Measurements from ENCODE around the gene INCA1.

INCA1 gene

DNA sequence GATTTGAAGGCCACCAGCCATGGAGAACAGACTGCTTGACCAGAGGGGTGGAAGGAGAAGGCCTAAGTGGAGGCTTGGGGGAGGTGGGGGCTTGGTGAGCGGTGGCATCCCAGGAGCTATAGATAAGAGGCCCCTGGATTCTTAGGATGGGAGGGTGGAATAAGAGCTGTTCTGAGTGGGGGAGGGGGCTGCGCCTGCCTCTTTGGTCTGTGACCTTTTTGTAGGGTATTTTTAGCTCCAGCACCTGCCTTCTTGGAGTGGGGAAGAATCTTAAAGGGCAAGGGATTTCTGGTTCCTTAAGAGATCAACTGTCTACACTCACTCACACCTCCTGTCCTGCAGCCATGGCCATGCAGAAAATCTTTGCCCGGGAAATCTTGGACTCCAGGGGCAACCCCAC is 45.8 kb downstream of the INCA1 start:
- Histone ChIP-seq H3K9me3 (ENCODE audit: control insufficient read depth, insufficient read depth, low read length) (no peaks in the 10 kb centered on the region), H3K9ac (ENCODE audit: low read depth, low read length) (peak overlapping the region; percentile 81; the same call in 1 of the 2 replicates), H3K4me1 (ENCODE audit: insufficient read depth, low read length) (peaks cover 5% of the 10 kb centered on the region; the same call in 1 of the 2 replicates), H3K36me3 (ENCODE audit: insufficient read depth, low read length) (peaks cover 3% of the 10 kb centered on the region)

DNA sequence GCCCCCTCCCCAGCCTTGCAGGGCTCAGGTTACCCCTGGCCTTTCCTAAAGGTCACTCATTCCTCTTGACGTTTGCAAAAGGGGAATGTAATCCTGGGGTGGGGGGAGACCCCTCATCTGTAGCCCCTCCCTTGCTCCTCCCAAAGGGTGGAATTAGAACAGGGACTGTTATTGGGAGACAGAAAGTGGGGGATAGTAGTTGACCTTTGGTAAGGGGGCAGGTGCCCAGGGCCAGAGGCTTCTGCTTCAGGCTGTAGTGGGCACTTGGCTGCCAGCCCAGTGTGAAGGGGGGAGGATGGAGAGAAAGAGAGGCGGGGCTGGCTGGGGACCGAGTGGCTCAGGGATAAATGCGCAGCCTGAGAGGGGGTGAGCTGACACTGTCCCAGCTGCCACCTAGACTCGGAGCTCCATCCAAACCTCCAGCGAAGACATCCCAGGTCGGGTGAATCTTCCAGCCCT is 46.5 kb downstream of the INCA1 start, which contains the start of gene ENO3:
Gene ENO3, plus strand, starts transcription at position 374 of the 459 bp plus-strand sequence. CDS start 711 bp downstream, outside the sequence.
- H3K4me1 ChIP-seq (ENCODE audit: insufficient read depth, low read length) = peaks cover 11% of the 10 kb centered on the region

GRCh38 chr17:4950075-4950745 is 47.1 kb downstream of the INCA1 start:
- Histone ChIP-seq H3K36me3 (ENCODE audit: insufficient read depth, low read length) (peaks cover 9% of the 10 kb centered on the region), H3K9ac (ENCODE audit: low read depth, low read length) (peak overlapping the region; percentile 81), H3K9me3 (ENCODE audit: control insufficient read depth, insufficient read depth, low read length) (no peaks in the 10 kb centered on the region), H3K4me1 (ENCODE audit: insufficient read depth, low read length) (peaks cover 16% of the 10 kb centered on the region)

More for the DNA sequence above, 46.5 kb downstream of the INCA1 start, which contains the start of gene ENO3:
- Histone ChIP-seq H3K36me3 (ENCODE audit: insufficient read depth, low read length) (peaks cover 9% of the 10 kb centered on the region), H3K9me3 (ENCODE audit: control insufficient read depth, insufficient read depth, low read length) (no peaks in the 10 kb centered on the region), H3K9ac (ENCODE audit: low read depth, low read length) (peak within 1 kb of the TSS; percentile 81)

- peak overlapping the region; percentile 76 for H3K9ac ChIP-seq (ENCODE audit: low read depth, low read length)
- peaks cover 22% of the 10 kb centered on the region for H3K4me1 ChIP-seq (ENCODE audit: insufficient read depth, low read length)
- no peaks in the 10 kb centered on the region for H3K9me3 ChIP-seq (ENCODE audit: control insufficient read depth, insufficient read depth, low read length)
- peaks cover 9% of the 10 kb centered on the region for H3K36me3 ChIP-seq (ENCODE audit: insufficient read depth, low read length)
These were observed 47.8 kb downstream of the INCA1 start for GRCh38 chr17:4949321-4950074.

DNA sequence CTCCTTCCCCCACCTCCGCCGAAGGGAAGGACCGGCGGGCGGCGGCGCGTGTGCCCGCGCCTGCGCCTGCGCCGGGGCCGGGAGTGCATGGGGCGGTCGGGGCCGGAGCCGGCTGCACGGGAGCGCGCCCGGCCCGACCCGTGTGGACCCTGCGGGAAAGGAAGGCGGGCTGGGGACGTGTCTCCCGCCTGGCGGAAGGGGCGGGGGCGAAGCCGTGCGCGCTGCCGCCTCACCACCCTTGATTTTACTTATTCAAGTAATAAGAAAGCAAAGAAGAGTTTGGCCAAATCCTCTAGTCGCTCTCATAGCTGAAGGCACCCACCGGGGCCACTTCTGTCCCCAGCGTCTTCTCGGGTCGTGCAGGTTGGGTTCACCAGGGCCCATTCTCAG is 48.4 kb downstream of the INCA1 start:
- peaks cover 25% of the 10 kb centered on the region for H3K4me1 ChIP-seq (ENCODE audit: insufficient read depth, low read length)
- no peaks in the 10 kb centered on the region for H3K9me3 ChIP-seq (ENCODE audit: control insufficient read depth, insufficient read depth, low read length)
- H3K36me3 ChIP-seq (ENCODE audit: insufficient read depth, low read length) = peaks cover 9% of the 10 kb centered on the region
- peak overlapping the region; percentile 76 for H3K9ac ChIP-seq (ENCODE audit: low read depth, low read length)

GRCh38 chr17:4948166-4948930 is 49.0 kb downstream of the INCA1 start, which contains the start of gene PFN1:
PFN1 (minus strand) TSS chr17:4948530; CDS start chr17:4948394, 136 bp downstream.
- Histone ChIP-seq H3K9ac (ENCODE audit: low read depth, low read length) (peak within 1 kb of the TSS; percentile 76), H3K9me3 (ENCODE audit: control insufficient read depth, insufficient read depth, low read length) (no peaks in the 10 kb centered on the region), H3K4me1 (ENCODE audit: insufficient read depth, low read length) (peaks cover 25% of the 10 kb centered on the region), H3K36me3 (ENCODE audit: insufficient read depth, low read length) (peaks cover 9% of the 10 kb centered on the region)

GRCh38 chr17:4947411-4948165 is 49.7 kb downstream of the INCA1 start:
- H3K4me1 ChIP-seq (ENCODE audit: insufficient read depth, low read length) = peaks cover 25% of the 10 kb centered on the region
- peaks cover 9% of the 10 kb centered on the region for H3K36me3 ChIP-seq (ENCODE audit: insufficient read depth, low read length)
- no peaks in the 10 kb centered on the region for H3K9me3 ChIP-seq (ENCODE audit: control insufficient read depth, insufficient read depth, low read length)
- H3K9ac ChIP-seq (ENCODE audit: low read depth, low read length) = peak overlapping the region; percentile 76

GRCh38 chr17:4947010-4947410 is 50.3 kb downstream of the INCA1 start:
- peaks cover 9% of the 10 kb centered on the region for H3K36me3 ChIP-seq (ENCODE audit: insufficient read depth, low read length)
- H3K4me1 ChIP-seq (ENCODE audit: insufficient read depth, low read length) = peaks cover 25% of the 10 kb centered on the region
- no peaks in the 10 kb centered on the region for H3K9me3 ChIP-seq (ENCODE audit: control insufficient read depth, insufficient read depth, low read length)
- peak overlapping the region; percentile 76 for H3K9ac ChIP-seq (ENCODE audit: low read depth, low read length)

GRCh38 chr17:4946312-4946976 is 50.9 kb downstream of the INCA1 start:
- Histone ChIP-seq H3K36me3 (ENCODE audit: insufficient read depth, low read length) (peaks cover 9% of the 10 kb centered on the region), H3K4me1 (ENCODE audit: insufficient read depth, low read length) (peaks cover 20% of the 10 kb centered on the region), H3K9me3 (ENCODE audit: control insufficient read depth, insufficient read depth, low read length) (no peaks in the 10 kb centered on the region), H3K9ac (ENCODE audit: low read depth, low read length) (peak overlapping the region; percentile 76)

- Histone ChIP-seq H3K36me3 (ENCODE audit: insufficient read depth, low read length) (peaks cover 9% of the 10 kb centered on the region), H3K9ac (ENCODE audit: low read depth, low read length) (0 out of 2 replicates have a peak overlapping the region, but pooled peaks have one; percentile 76), H3K9me3 (ENCODE audit: control insufficient read depth, insufficient read depth, low read length) (no peaks in the 10 kb centered on the region), H3K4me1 (ENCODE audit: insufficient read depth, low read length) (peaks cover 20% of the 10 kb centered on the region)
These were observed 51.4 kb downstream of the INCA1 start for GRCh38 chr17:4945944-4946280.

DNA sequence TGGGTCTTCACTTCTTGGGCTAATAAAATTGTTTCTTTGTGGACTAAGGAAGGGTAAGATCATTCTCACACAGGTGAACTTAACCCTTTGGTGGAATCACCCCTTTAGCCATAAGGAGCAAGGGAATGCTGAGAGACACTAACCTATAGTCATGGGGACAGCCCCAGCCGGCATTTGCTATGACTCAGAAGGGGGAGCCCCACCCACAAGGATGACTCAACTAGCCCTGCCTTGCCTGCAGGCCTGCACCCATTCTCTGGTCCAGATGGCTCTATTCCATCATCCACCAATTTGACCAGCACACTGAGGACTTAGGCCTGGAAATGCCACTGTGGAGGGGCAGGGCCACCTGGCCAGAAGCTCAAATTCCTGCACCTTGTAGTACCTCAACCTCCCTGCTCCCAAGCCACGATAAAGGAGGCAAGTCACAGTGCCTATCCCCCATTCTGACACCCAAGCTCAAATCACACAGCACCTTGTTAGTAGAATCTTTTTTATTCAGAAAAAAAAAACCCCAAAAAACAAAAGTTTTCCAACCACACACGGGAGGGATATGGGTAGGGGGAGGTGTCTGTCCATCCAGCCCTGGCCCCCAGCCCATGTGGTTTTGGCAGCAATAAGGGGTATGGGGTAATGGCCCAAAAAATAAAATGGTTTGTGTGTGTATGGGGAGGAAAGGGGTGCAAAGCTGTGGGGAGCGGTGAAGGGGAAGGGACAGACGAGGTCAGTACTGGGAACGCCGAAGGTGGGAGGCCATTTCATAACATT is 52.0 kb downstream of the INCA1 start:
- Histone ChIP-seq H3K36me3 (ENCODE audit: insufficient read depth, low read length) (peaks cover 9% of the 10 kb centered on the region), H3K9me3 (ENCODE audit: control insufficient read depth, insufficient read depth, low read length) (no peaks in the 10 kb centered on the region), H3K4me1 (ENCODE audit: insufficient read depth, low read length) (peaks cover 20% of the 10 kb centered on the region), H3K9ac (ENCODE audit: low read depth, low read length) (no peak overlapping the region)

DNA sequence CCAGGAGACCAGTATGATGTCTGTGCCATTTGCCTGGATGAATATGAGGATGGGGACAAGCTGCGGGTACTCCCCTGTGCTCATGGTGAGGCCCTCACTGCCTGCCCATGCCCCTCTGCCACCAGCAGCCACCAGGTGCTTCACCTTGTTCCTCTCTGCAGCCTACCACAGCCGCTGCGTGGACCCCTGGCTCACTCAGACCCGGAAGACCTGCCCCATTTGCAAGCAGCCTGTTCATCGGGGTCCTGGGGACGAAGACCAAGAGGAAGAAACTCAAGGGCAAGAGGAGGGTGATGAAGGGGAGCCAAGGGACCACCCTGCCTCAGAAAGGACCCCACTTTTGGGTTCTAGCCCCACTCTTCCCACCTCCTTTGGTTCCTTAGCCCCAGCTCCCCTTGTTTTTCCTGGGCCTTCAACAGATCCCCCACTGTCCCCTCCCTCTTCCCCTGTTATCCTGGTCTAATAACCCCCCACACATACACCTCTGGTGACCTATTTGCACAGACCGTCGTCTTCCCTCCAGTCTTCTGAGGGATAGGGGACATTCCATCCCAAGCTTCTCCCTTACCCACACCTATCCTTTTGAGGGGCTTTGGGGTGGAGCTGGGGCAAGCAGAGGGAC is 52.7 kb downstream of the INCA1 start:
- H3K9ac ChIP-seq (ENCODE audit: low read depth, low read length) = no peak overlapping the region; the same call in 1 of the 2 replicates
- H3K4me1 ChIP-seq (ENCODE audit: insufficient read depth, low read length) = peaks cover 20% of the 10 kb centered on the region
- H3K9me3 ChIP-seq (ENCODE audit: control insufficient read depth, insufficient read depth, low read length) = no peaks in the 10 kb centered on the region
- H3K36me3 ChIP-seq (ENCODE audit: insufficient read depth, low read length) = peaks cover 9% of the 10 kb centered on the region

Data from ES-I3 (cell line).